K562 treated with DMSO at 1 percent for 4 hours (cell line): ENCODE results near the gene ATXN3. TPM values are rescaled to one million over a fixed set of nuclear protein-coding genes. Genes with fewer than 3 reads are reported as not detected.

ENCODE experiments used
- total RNA-seq: library from RNA; unstranded; fragments of 300-600 nt; gene quantifications from 2 replicates; pipeline ENCODE4 v1.2.3, GENCODE V29; 2022; ENCODE audit not compliant: insufficient read depth

Gene ATXN3
- 4.7 and 6.7 TPM in 2 replicates for total RNA-seq

GRCh38 chr14:92106143-92106926 lies at the start of gene ATXN3:
TSS of gene ATXN3 (minus strand) at chr14:92106582. CDS start at chr14:92106552, 30 bp downstream.

GRCh38 chr14:92121670-92122350 lies 15.4 kb upstream of the ATXN3 start, which contains the start of the genes CPSF2 and NDUFB1:
TSS of gene CPSF2 (plus strand) at chr14:92121969. CDS start at chr14:92130985, 9,016 bp downstream.
TSS of gene NDUFB1 (minus strand) at chr14:92121706. CDS start at chr14:92117637, 4,069 bp downstream.

GRCh38 chr14:92039719-92040430 lies 66.5 kb downstream of the ATXN3 start, which contains the start of gene TRIP11:
TSS of gene TRIP11 (minus strand) at chr14:92040059. CDS start at chr14:92039685, 374 bp downstream.

Other genes starting within 250 kb of the ATXN3 start
- 2.4 and 2.9 TPM in 2 replicates for gene TC2N, start 239.0 kb downstream of the ATXN3 start, total RNA-seq
- not detected in 2 replicates for gene FBLN5, start 158.9 kb downstream of the ATXN3 start, total RNA-seq
- 4.0 and 4.8 TPM in 2 replicates for gene TRIP11, start 66.5 kb downstream of the ATXN3 start, total RNA-seq
- 158 and 189 TPM in 2 replicates for gene NDUFB1, start 15.1 kb upstream of the ATXN3 start, total RNA-seq
- 5.2 and 11.1 TPM in 2 replicates for gene CPSF2, start 15.4 kb upstream of the ATXN3 start, total RNA-seq
- gene SLC24A4, start 216.6 kb upstream of the ATXN3 start, total RNA-seq = not detected in 2 replicates